Progenitor cell of endocrine pancreas (in vitro differentiated cells): ENCODE data around the gene TRIP4. TPM values are rescaled to one million over a fixed set of nuclear protein-coding genes. Genes with fewer than 3 reads are reported as not detected.

ENCODE experiments used
- DNase-seq: peaks from one replicate; pipeline ENCODE4 v3.0.0; 2021; ENCODE audit warnings: low spot score; ENCODE audit not compliant: unreplicated experiment
- H3K27ac Mint-ChIP-seq: 2 replicates; pipeline ENCODE4 v1.8.0; 2021; ENCODE audit warnings: mild to moderate bottlenecking, moderate library complexity, mixed read lengths
- H3K27me3 Mint-ChIP-seq: 2 replicates; pipeline ENCODE4 v1.8.0; 2021; ENCODE audit warnings: mixed read lengths
- H3K36me3 Mint-ChIP-seq: 2 replicates; pipeline ENCODE4 v1.8.0; 2022; ENCODE audit warnings: mixed read lengths; ENCODE audit not compliant: insufficient read depth
- H3K4me1 Mint-ChIP-seq: 2 replicates; pipeline ENCODE4 v1.8.0; 2021; ENCODE audit warnings: low read depth, mixed read lengths
- H3K4me3 Mint-ChIP-seq: 2 replicates; pipeline ENCODE4 v1.8.0; 2021; ENCODE audit warnings: low read depth, mild to moderate bottlenecking, moderate library complexity, mixed read lengths
- H3K9me3 Mint-ChIP-seq: 2 replicates; pipeline ENCODE4 v1.8.0; 2021; ENCODE audit warnings: low read depth, mixed read lengths
- CTCF ChIP-seq: fragments of 200-600 bp; sonication (generic); IDR thresholded peaks from one replicate; pipeline ENCODE4 v1.5.0; 2021; ENCODE audit warnings: antibody characterized with exemption, mild to moderate bottlenecking; ENCODE audit not compliant: unreplicated experiment
- total RNA-seq: library from RNA; stranded (reverse); gene quantifications from 2 replicates; pipeline ENCODE4 v1.2.1, GENCODE V29; 2021

TRIP4 gene
- total RNA-seq, 1 donor from 2014 or later, result 27.9 TPM

GRCh38 chr15:64429448-64429847, 41.8 kb downstream of the TRIP4 start:
- no peaks in the 10 kb centered on the region for H3K27me3 Mint-ChIP-seq
- no peak for DNase-seq
- H3K4me1 Mint-ChIP-seq, result peaks cover 12% of the 10 kb centered on the region
- TF ChIP-seq CTCF, result no peak
- H3K9me3 Mint-ChIP-seq, result no peaks in the 10 kb centered on the region
- H3K4me3 Mint-ChIP-seq, result no peak overlapping the region
- no peak overlapping the region for H3K27ac Mint-ChIP-seq
- peaks cover 12% of the 10 kb centered on the region for H3K36me3 Mint-ChIP-seq

- H3K27ac Mint-ChIP-seq, result peak overlapping the region; percentile 68
- no peak overlapping the region for H3K4me3 Mint-ChIP-seq
- TF ChIP-seq CTCF, result no peak
- no peak for DNase-seq
- peaks cover 11% of the 10 kb centered on the region for H3K36me3 Mint-ChIP-seq
- H3K27me3 Mint-ChIP-seq, result no peaks in the 10 kb centered on the region
- H3K9me3 Mint-ChIP-seq, result no peaks in the 10 kb centered on the region
- H3K4me1 Mint-ChIP-seq, result peaks cover 12% of the 10 kb centered on the region
These were observed 42.5 kb downstream of the TRIP4 start for GRCh38 chr15:64430000-64430735.

- Mint-ChIP-seq H3K27ac (no peak overlapping the region), H3K9me3 (no peaks in the 10 kb centered on the region), H3K36me3 (peaks cover 17% of the 10 kb centered on the region), H3K4me1 (no peaks in the 10 kb centered on the region), H3K27me3 (no peaks in the 10 kb centered on the region), H3K4me3 (no peak overlapping the region)
- no peak for TF ChIP-seq CTCF
- no peak for DNase-seq
These were observed 50.3 kb downstream of the TRIP4 start for GRCh38 chr15:64437982-64438381.

GRCh38 chr15:64438653-64439447, 51.2 kb downstream of the TRIP4 start:
- H3K36me3 Mint-ChIP-seq, result peaks cover 15% of the 10 kb centered on the region
- TF ChIP-seq CTCF, result no peak
- DNase-seq, result no peak
- no peaks in the 10 kb centered on the region for H3K9me3 Mint-ChIP-seq
- no peaks in the 10 kb centered on the region for H3K4me1 Mint-ChIP-seq
- H3K4me3 Mint-ChIP-seq, result no peak overlapping the region
- H3K27ac Mint-ChIP-seq, result no peak overlapping the region
- H3K27me3 Mint-ChIP-seq, result no peaks in the 10 kb centered on the region

- DNase-seq, result no peak
- H3K27ac Mint-ChIP-seq, result peak overlapping the region; percentile 2
These were observed 54.2 kb downstream of the TRIP4 start for GRCh38 chr15:64441852-64442251.

More at GRCh38 chr15:64441852-64442251, 54.2 kb downstream of the TRIP4 start:
- Mint-ChIP-seq H3K27me3 (no peaks in the 10 kb centered on the region), H3K4me3 (no peak overlapping the region), H3K9me3 (no peaks in the 10 kb centered on the region), H3K4me1 (no peaks in the 10 kb centered on the region), H3K36me3 (peaks cover 12% of the 10 kb centered on the region)
- TF ChIP-seq CTCF, result no peak
